Ishikawa (cell line): ENCODE results near the gene CROCC.

Source experiments
- CEBPB ChIP-seq: IDR thresholded peaks from 2 replicates; pipeline ENCODE4 v1.6.1; 2012
- EP300 ChIP-seq: IDR thresholded peaks from 2 replicates; pipeline ENCODE4 v1.6.1; 2012; ENCODE audit warnings: borderline replicate concordance
- TCF12 ChIP-seq: IDR thresholded peaks from 2 replicates; pipeline ENCODE4 v1.6.1; 2012; ENCODE audit warnings: low read depth

GRCh38 chr1:16968372-16968771, 46.6 kb downstream of the CROCC start:
- TF ChIP-seq TCF12 (no peak), CEBPB (no peak), EP300 (no peak)
